Measurements from ENCODE around the gene RASA3. TPM values are rescaled to one million over a fixed set of nuclear protein-coding genes. Genes with fewer than 3 reads are reported as not detected.

RASA3 gene
- polyA plus RNA-seq, 12 donors = 8.9 to 23.0 (median 20.0) TPM; not detected in 1

Other genes with a start within 250 kb of the RASA3 start
- gene C13orf46, start 158.5 kb downstream of the RASA3 start, polyA plus RNA-seq (ENCODE audit: insufficient read length in 12 of 12) = under 1 TPM in 10 of 12 donors, not detected in 2; 0.15 to 0.58 (median 0.36) TPM
- not detected for gene CFAP97D2, start 46.6 kb upstream of the RASA3 start, polyA plus RNA-seq (ENCODE audit: insufficient read length in 12 of 12)
- gene CDC16, start 102.3 kb upstream of the RASA3 start, polyA plus RNA-seq (ENCODE audit: insufficient read length in 12 of 12) = 100 to 1,000 TPM in 2 of 12 donors, 10 to 100 TPM in 9, not detected in 1; 60.8 to 112 (median 81.0) TPM
- gene UPF3A, start 149.0 kb upstream of the RASA3 start, polyA plus RNA-seq (ENCODE audit: insufficient read length in 12 of 12) = 100 to 1,000 TPM in 5 of 12 donors, 10 to 100 TPM in 6, not detected in 1; 51.2 to 154 (median 99.6) TPM
- 10 to 100 TPM in 11 of 12 donors, not detected in 1; 15.3 to 30.0 (median 18.0) TPM for gene CHAMP1, start 181.9 kb upstream of the RASA3 start, polyA plus RNA-seq (ENCODE audit: insufficient read length in 12 of 12)